Measurements from ENCODE around the gene KCNIP4.

Gene KCNIP4

GRCh38 chr4:21964762-21965319 lies 16.3 kb upstream of the KCNIP4 start:
- Mint-ChIP-seq H3K27ac (no peak overlapping the region), H3K4me1 (no peaks in the 10 kb centered on the region), H3K36me3 (ENCODE audit: low read depth) (no peaks in the 10 kb centered on the region), H3K4me3 (no peak overlapping the region), H3K9me3 (no peaks in the 10 kb centered on the region), H3K27me3 (ENCODE audit: low read depth, poor library complexity) (peaks cover 4% of the 10 kb centered on the region)
- no peak for TF ChIP-seq CTCF (IDR thresholded peaks at IDR 0.05)
- no peak for DNase-seq

- no peaks in the 10 kb centered on the region for H3K9me3 Mint-ChIP-seq
- DNase-seq = no peak
- no peaks in the 10 kb centered on the region for H3K36me3 Mint-ChIP-seq (ENCODE audit: low read depth)
- no peak overlapping the region for H3K4me3 Mint-ChIP-seq
- TF ChIP-seq CTCF (IDR thresholded peaks at IDR 0.05) = no peak
- H3K27ac Mint-ChIP-seq = no peak overlapping the region
- H3K27me3 Mint-ChIP-seq (ENCODE audit: low read depth, poor library complexity) = peaks cover 4% of the 10 kb centered on the region
- H3K4me1 Mint-ChIP-seq = no peaks in the 10 kb centered on the region
Measured at GRCh38 chr4:21962691-21963090, 14.1 kb upstream of the KCNIP4 start.

GRCh38 chr4:21960793-21961192 lies 12.2 kb upstream of the KCNIP4 start:
- Mint-ChIP-seq H3K4me1 (no peaks in the 10 kb centered on the region), H3K36me3 (ENCODE audit: low read depth) (no peaks in the 10 kb centered on the region), H3K27me3 (ENCODE audit: low read depth, poor library complexity) (peaks cover 5% of the 10 kb centered on the region), H3K9me3 (no peaks in the 10 kb centered on the region), H3K27ac (no peak overlapping the region), H3K4me3 (no peak overlapping the region)
- DNase-seq = no peak
- TF ChIP-seq CTCF (IDR thresholded peaks at IDR 0.05) = no peak

- no peak overlapping the region for H3K27ac Mint-ChIP-seq
- H3K9me3 Mint-ChIP-seq = no peaks in the 10 kb centered on the region
- TF ChIP-seq CTCF (IDR thresholded peaks at IDR 0.05) = no peak
Measured at GRCh38 chr4:21954916-21955315, 6.3 kb upstream of the KCNIP4 start.

GRCh38 chr4:21953653-21954052 lies 5.1 kb upstream of the KCNIP4 start:
- DNase-seq = no peak
- Mint-ChIP-seq H3K4me3 (no peak overlapping the region), H3K4me1 (peaks cover 8% of the 10 kb centered on the region), H3K36me3 (ENCODE audit: low read depth) (no peaks in the 10 kb centered on the region), H3K27ac (no peak overlapping the region), H3K9me3 (no peaks in the 10 kb centered on the region), H3K27me3 (ENCODE audit: low read depth, poor library complexity) (peaks cover 44% of the 10 kb centered on the region)
- TF ChIP-seq CTCF (IDR thresholded peaks at IDR 0.05) = no peak

More at GRCh38 chr4:21954916-21955315, 6.3 kb upstream of the KCNIP4 start:
- Mint-ChIP-seq H3K27me3 (ENCODE audit: low read depth, poor library complexity) (peaks cover 34% of the 10 kb centered on the region), H3K4me3 (no peak overlapping the region), H3K36me3 (ENCODE audit: low read depth) (no peaks in the 10 kb centered on the region), H3K4me1 (peaks cover 8% of the 10 kb centered on the region)
- no peak for DNase-seq

- Mint-ChIP-seq H3K9me3 (no peaks in the 10 kb centered on the region), H3K27me3 (ENCODE audit: low read depth, poor library complexity) (peaks cover 50% of the 10 kb centered on the region), H3K27ac (no peak overlapping the region), H3K4me3 (no peak overlapping the region), H3K36me3 (ENCODE audit: low read depth) (no peaks in the 10 kb centered on the region), H3K4me1 (peaks cover 15% of the 10 kb centered on the region)
- no peak for TF ChIP-seq CTCF (IDR thresholded peaks at IDR 0.05)
- DNase-seq = no peak
Measured at GRCh38 chr4:21952549-21952948, 4.0 kb upstream of the KCNIP4 start.

Measured in nephron progenitor cell (in vitro differentiated cells).